ENCODE data around the gene KPTN. TPM values are rescaled to one million over a fixed set of nuclear protein-coding genes. Genes with fewer than 3 reads are reported as not detected.
A peak's percentile ranks its signal among the peaks of the same experiment; 100 is the strongest.

KPTN gene
- total RNA-seq (1 to 10 TPM; 5.1 to 9.2 (median 6.7) TPM), polyA plus RNA-seq (1 to 10 TPM; 4.4 to 8.1 TPM), total RNA-seq (3.8 reads per million, percentile 19 among the genes with 10 or more reads in this experiment)

- Mint-ChIP-seq H3K4me3 (peak within 1 kb of the TSS; percentile 83 to 99 (median 96)), H3K4me1 (peaks cover 22 to 39% (median 30%) of the 10 kb centered on the region in 7 donors), H3K27me3 (peaks cover 0 to 4% (median 0%) of the 10 kb centered on the region in 5 donors), H3K27ac (peak within 1 kb of the TSS; percentile 94 to 99 (median 97)), H3K36me3 (peaks cover 0 to 6% (median 0%) of the 10 kb centered on the region in 5 donors), H3K9me3 (no peaks in the 10 kb centered on the region)
- ATAC-seq = peak; percentile 91
- Histone ChIP-seq H3K4me3 (ENCODE audit: low read length) (peak within 1 kb of the TSS; percentile 74), H3K27me3 (ENCODE audit: control insufficient read depth in 2 of 2, insufficient read depth in 2 of 2, low read length in 2 of 2) (no peaks in the 10 kb centered on the region), H3K27ac (ENCODE audit: low read depth, low read length) (peak within 1 kb of the TSS; percentile 96), H3K36me3 (ENCODE audit: control insufficient read depth in 2 of 3, insufficient read depth in 3 of 3, low read length in 3 of 3) (peaks cover 0 to 18% (median 0%) of the 10 kb centered on the region in 3 experiments), H3K4me1 (ENCODE audit: control insufficient read depth in 2 of 2, insufficient read depth in 2 of 2, low read length in 2 of 2) (peaks cover 18% of the 10 kb centered on the region in 2 donors), H3K9me3 (ENCODE audit: control insufficient read depth in 2 of 3, low read length in 3 of 3) (no peaks in the 10 kb centered on the region)
- POLR2A ChIA-PET = interaction anchor here (0.5 to 3.0 kb wide), 12 partner anchors 11 to 1135 kb away, joined by 3 to 21 read pairs (median 6); partner anchors contain the start of genes DHX34, NAPA, NOP53 and RPL18
- CTCF ChIA-PET = interaction anchor here (0.6 to 1.7 kb wide), 12 partner anchors 28 to 1716 kb away, joined by 3 to 7 read pairs (median 3); partner anchors contain the start of genes BICRA and NAPA
- intact Hi-C loops (cut with micrococcal nuclease) = loop anchor here (1.0 to 10.0 kb wide), 9 partner anchors 31 to 1599 kb away; partner anchors contain the start of genes NAPA (in 2 of the 2), IRF2BP1 (in 1 of the 2), NOP53 (in 1 of the 2) and PRKD2 (in 1 of the 2)
- peak; percentile 85 to 92 (median 88) for DNase-seq
These were observed at the start of gene KPTN for GRCh38 chr19:47483800-47484690. Gene KPTN, minus strand, starts transcription at chr19:47484219. Its CDS starts 59 bp downstream, at chr19:47484160.

GRCh38 chr19:47531640-47532387 is 47.8 kb upstream of the KPTN start:
- Histone ChIP-seq H3K27me3 (ENCODE audit: control insufficient read depth in 2 of 2, insufficient read depth in 2 of 2, low read length in 2 of 2) (no peaks in the 10 kb centered on the region), H3K4me3 (ENCODE audit: low read length) (no peak overlapping the region), H3K27ac (ENCODE audit: low read depth, low read length) (no peak overlapping the region), H3K36me3 (ENCODE audit: control insufficient read depth in 2 of 3, insufficient read depth in 3 of 3, low read length in 3 of 3) (no peaks in the 10 kb centered on the region), H3K4me1 (ENCODE audit: control insufficient read depth in 2 of 2, insufficient read depth in 2 of 2, low read length in 2 of 2) (no peaks in the 10 kb centered on the region), H3K9me3 (ENCODE audit: control insufficient read depth in 2 of 3, low read length in 3 of 3) (no peaks in the 10 kb centered on the region)
- Mint-ChIP-seq H3K9me3 (peaks cover 0 to 3% (median 0%) of the 10 kb centered on the region in 11 donors), H3K36me3 (no peaks in the 10 kb centered on the region), H3K27ac (no peak overlapping the region), H3K4me3 (no peak overlapping the region), H3K4me1 (no peaks in the 10 kb centered on the region), H3K27me3 (no peaks in the 10 kb centered on the region)
- ChIA-PET POLR2A (no interaction called here), CTCF (interaction anchor here (0.8 kb wide), 1 partner anchor 95 kb away, joined by 4 read pairs; no protein-coding TSS in a partner anchor)
- ATAC-seq (no peak), DNase-seq (no peak)
- intact Hi-C loops (cut with micrococcal nuclease) = no loop called here

GRCh38 chr19:47529018-47529742 is 45.2 kb upstream of the KPTN start:
- Mint-ChIP-seq H3K27ac (no peak overlapping the region), H3K4me1 (no peaks in the 10 kb centered on the region), H3K27me3 (no peaks in the 10 kb centered on the region), H3K9me3 (no peaks in the 10 kb centered on the region), H3K4me3 (no peak overlapping the region), H3K36me3 (no peaks in the 10 kb centered on the region)
- no peaks in the 10 kb centered on the region for H3K4me1 ChIP-seq (ENCODE audit: control insufficient read depth in 2 of 2, insufficient read depth in 2 of 2, low read length in 2 of 2)
- intact Hi-C loops (cut with micrococcal nuclease) = no loop called here
- no peaks in the 10 kb centered on the region for H3K36me3 ChIP-seq (ENCODE audit: control insufficient read depth in 2 of 3, insufficient read depth in 3 of 3, low read length in 3 of 3)
- no peaks in the 10 kb centered on the region for H3K27me3 ChIP-seq (ENCODE audit: control insufficient read depth in 2 of 2, insufficient read depth in 2 of 2, low read length in 2 of 2)
- H3K27ac ChIP-seq (ENCODE audit: low read depth, low read length) = no peak overlapping the region
- no peak for DNase-seq
- no peak for ATAC-seq
- H3K4me3 ChIP-seq (ENCODE audit: low read length) = no peak overlapping the region
- ChIA-PET POLR2A (interaction anchor here (0.7 kb wide), 1 partner anchor 54 kb away, joined by 4 read pairs; no protein-coding TSS in a partner anchor), CTCF (interaction anchor here (1.0 kb wide), 1 partner anchor 17 kb away, joined by 3 read pairs; no protein-coding TSS in a partner anchor)
- H3K9me3 ChIP-seq (ENCODE audit: control insufficient read depth in 2 of 3, low read length in 3 of 3) = no peaks in the 10 kb centered on the region

- intact Hi-C loops (cut with micrococcal nuclease) = no loop called here
- peaks cover 3 to 6% (median 6%) of the 10 kb centered on the region in 7 donors for H3K4me1 Mint-ChIP-seq
- no peak overlapping the region for H3K27ac Mint-ChIP-seq
- CTCF ChIA-PET = no interaction called here
- no peaks in the 10 kb centered on the region for H3K27me3 ChIP-seq (ENCODE audit: control insufficient read depth in 2 of 2, insufficient read depth in 2 of 2, low read length in 2 of 2)
- DNase-seq = no peak
- POLR2A ChIA-PET = no interaction called here
- peaks cover 0 to 10% (median 5%) of the 10 kb centered on the region in 5 donors for H3K27me3 Mint-ChIP-seq
- no peaks in the 10 kb centered on the region for H3K9me3 ChIP-seq (ENCODE audit: control insufficient read depth in 2 of 3, low read length in 3 of 3)
- H3K4me3 ChIP-seq (ENCODE audit: low read length) = no peak overlapping the region
- H3K36me3 Mint-ChIP-seq = no peaks in the 10 kb centered on the region
- peaks cover 5 to 7% of the 10 kb centered on the region in 2 donors for H3K4me1 ChIP-seq (ENCODE audit: control insufficient read depth in 2 of 2, insufficient read depth in 2 of 2, low read length in 2 of 2)
- no peaks in the 10 kb centered on the region for H3K9me3 Mint-ChIP-seq
- H3K36me3 ChIP-seq (ENCODE audit: control insufficient read depth in 2 of 3, insufficient read depth in 3 of 3, low read length in 3 of 3) = no peaks in the 10 kb centered on the region
- no peak overlapping the region for H3K4me3 Mint-ChIP-seq
- no peak for ATAC-seq
- H3K27ac ChIP-seq (ENCODE audit: low read depth, low read length) = no peak overlapping the region
These were observed 42.8 kb upstream of the KPTN start for GRCh38 chr19:47526798-47527197.

- Mint-ChIP-seq H3K9me3 (no peaks in the 10 kb centered on the region), H3K4me1 (peaks cover 8 to 28% (median 23%) of the 10 kb centered on the region in 7 donors), H3K27ac (peak overlapping the region in 1 of 9 donors; percentile 49), H3K27me3 (peaks cover 0 to 12% (median 6%) of the 10 kb centered on the region in 5 donors), H3K36me3 (no peaks in the 10 kb centered on the region), H3K4me3 (no peak overlapping the region)
- CTCF ChIA-PET = interaction anchor here (0.6 kb wide), 1 partner anchor 96 kb away, joined by 6 read pairs; no protein-coding TSS in a partner anchor
- ATAC-seq (no peak), DNase-seq (no peak)
- Histone ChIP-seq H3K9me3 (ENCODE audit: control insufficient read depth in 2 of 3, low read length in 3 of 3) (no peaks in the 10 kb centered on the region), H3K4me3 (ENCODE audit: low read length) (no peak overlapping the region), H3K27ac (ENCODE audit: low read depth, low read length) (no peak overlapping the region), H3K36me3 (ENCODE audit: control insufficient read depth in 2 of 3, insufficient read depth in 3 of 3, low read length in 3 of 3) (no peaks in the 10 kb centered on the region), H3K27me3 (ENCODE audit: control insufficient read depth in 2 of 2, insufficient read depth in 2 of 2, low read length in 2 of 2) (no peaks in the 10 kb centered on the region), H3K4me1 (ENCODE audit: control insufficient read depth in 2 of 2, insufficient read depth in 2 of 2, low read length in 2 of 2) (peaks cover 7 to 13% of the 10 kb centered on the region in 2 donors)
- intact Hi-C loops (cut with micrococcal nuclease) = no loop called here
- POLR2A ChIA-PET = interaction anchor here (1.1 to 1.4 kb wide), 2 partner anchors 57 to 87 kb away, joined by 4 to 8 read pairs; no protein-coding TSS in a partner anchor
These were observed 39.5 kb upstream of the KPTN start for GRCh38 chr19:47523473-47523872.

All from naive thymus-derived CD4-positive, alpha-beta T cell (primary cell).